ENCODE data around the gene ABHD2. TPM values are rescaled to one million over a fixed set of nuclear protein-coding genes. Genes with fewer than 3 reads are reported as not detected.
A peak's percentile ranks its signal among the peaks of the same experiment; 100 is the strongest.

Gene ABHD2
- total and polyA plus RNA-seq, 9 of the 15 experiments (the other 6 are each of a cell fraction or from before 2014, with no cell fraction given), result 16.9 to 99.8 (median 47.5) TPM

DNA sequence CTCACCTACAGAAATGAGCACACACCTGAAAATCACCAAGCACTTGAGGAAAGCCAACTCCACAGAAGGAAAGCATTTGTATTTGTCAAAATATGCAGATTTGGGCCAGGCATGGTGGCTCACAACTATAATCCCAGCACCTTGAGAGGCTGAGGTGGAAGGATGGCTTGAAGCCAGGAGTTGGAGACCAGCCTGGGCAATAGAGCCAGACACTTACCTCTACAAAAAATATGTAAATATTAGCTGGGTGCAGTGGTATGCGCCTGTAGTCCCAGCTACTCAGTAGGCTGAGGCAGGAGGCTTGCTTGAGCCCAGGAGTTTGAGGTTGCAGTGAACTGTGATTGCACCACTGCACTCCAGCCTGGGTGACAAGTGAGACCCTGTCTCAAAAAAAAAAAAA is 120.8 kb downstream of the ABHD2 start:
- no peaks in the 10 kb centered on the region for H3K9me3 ChIP-seq (replicated peaks; ENCODE audit: control insufficient read depth, insufficient read depth, low read depth, low read length)
- 8% methylated on average over 1 of the region's 1 CpG for WGBS (ENCODE audit: insufficient coverage, low coverage, missing lambda C conversion rate)
- ATAC-seq (no peak), FAIRE-seq (no peak), DNase-seq (ENCODE audit: extremely low read depth in 1 of 4, low spot score in 3 of 4) (no peak)
- TF ChIP-seq ZNF165 (CRISPR knock-in tag; IDR thresholded peaks at IDR 0.05; ENCODE audit: borderline replicate concordance), result no peak
- no peak for TF ChIP-seq PTBP1 (IDR thresholded peaks at IDR 0.05; ENCODE audit: low read depth, low read length)
- TF ChIP-seq ZBED1 (IDR thresholded peaks at IDR 0.05), result no peak
- H3K27me3 ChIP-seq (ENCODE audit: control insufficient read depth in 2 of 2, insufficient read depth in 2 of 2, low read length in 2 of 2), result peaks cover 6 to 15% of the 10 kb centered on the region in 2 experiments
- H3K79me2 ChIP-seq (ENCODE audit: control insufficient read depth, insufficient read depth, low read length), result no peaks in the 10 kb centered on the region
- no peak overlapping the region for H3K4me2 ChIP-seq (ENCODE audit: insufficient read depth, low read length)
- H3K36me3 ChIP-seq (ENCODE audit: control insufficient read depth, insufficient read depth, low read length), result no peaks in the 10 kb centered on the region
- in situ Hi-C loops (cut with MboI), result no loop called here
- intact Hi-C loops (cut with micrococcal nuclease), result loop anchor here (5.0 kb wide), 1 partner anchor 98 kb away; no protein-coding TSS in a partner anchor
- no peak overlapping the region for H2AFZ ChIP-seq (ENCODE audit: low read depth, low read length)
- no peaks in the 10 kb centered on the region for H3K9me1 ChIP-seq (ENCODE audit: control insufficient read depth, insufficient read depth, low read length)
- H4K20me1 ChIP-seq (replicated peaks; ENCODE audit: control insufficient read depth, insufficient read depth, low read length), result no peaks in the 10 kb centered on the region
- no peak overlapping the region for H3K4me3 ChIP-seq
- peaks cover 0 to 10% of the 10 kb centered on the region in 2 experiments; a peak in 2 of 5 replicates for H3K4me1 ChIP-seq (replicated peaks in 1 of 2; ENCODE audit: control insufficient read depth in 2 of 2, insufficient read depth in 2 of 2, low read length in 2 of 2)
- H3K27ac ChIP-seq (ENCODE audit: extremely low read depth, low read depth, low read length), result no peak overlapping the region
- POLR2A ChIA-PET, result no interaction called here
- no peak overlapping the region for H3K9ac ChIP-seq (ENCODE audit: insufficient read depth in 1 of 2, low read depth in 2 of 2, low read length in 2 of 2)
- CTCF ChIA-PET (ENCODE audit: low intra/inter-chr PET ratio), result interaction anchor here (3.2 kb wide), 1 partner anchor 91 kb away, joined by 17 read pairs; no protein-coding TSS in a partner anchor
- no TSS peak for BruUV-seq (replicated peaks)

DNA sequence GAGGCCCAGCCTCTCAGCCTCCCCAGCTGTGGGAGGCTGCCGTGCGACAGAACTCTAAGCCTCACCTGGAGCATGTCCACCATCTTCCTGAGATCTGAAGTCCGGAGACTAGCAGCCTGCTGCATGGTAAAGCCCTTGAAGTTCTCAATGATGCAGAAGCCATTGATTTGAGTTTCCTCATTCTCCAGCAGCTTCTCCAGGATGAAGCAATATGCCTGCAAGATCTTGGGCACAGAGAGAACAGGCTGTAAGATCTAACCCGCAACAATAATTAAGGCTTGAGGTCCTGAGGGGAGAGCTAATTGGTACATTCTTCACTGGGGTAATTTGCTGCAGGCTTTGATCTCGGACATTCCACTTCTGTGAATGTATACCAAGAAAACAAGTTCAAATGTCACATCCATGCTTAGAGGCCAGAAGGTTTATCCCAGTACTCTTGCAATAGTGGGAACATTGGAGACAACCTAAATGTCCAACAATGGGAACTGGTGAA is 123.5 kb downstream of the ABHD2 start:
- Histone ChIP-seq H4K20me1 (replicated peaks; ENCODE audit: control insufficient read depth, insufficient read depth, low read length) (no peaks in the 10 kb centered on the region), H3K79me2 (ENCODE audit: control insufficient read depth, insufficient read depth, low read length) (no peaks in the 10 kb centered on the region), H3K4me1 (replicated peaks in 1 of 2; ENCODE audit: control insufficient read depth in 2 of 2, insufficient read depth in 2 of 2, low read length in 2 of 2) (peaks cover 0 to 5% of the 10 kb centered on the region in 2 experiments; a peak in 2 of 5 replicates), H3K4me3 (no peak overlapping the region), H3K4me2 (ENCODE audit: insufficient read depth, low read length) (no peak overlapping the region), H3K27me3 (ENCODE audit: control insufficient read depth in 2 of 2, insufficient read depth in 2 of 2, low read length in 2 of 2) (peaks cover 21 to 33% of the 10 kb centered on the region in 2 experiments), H3K27ac (ENCODE audit: extremely low read depth, low read depth, low read length) (no peak overlapping the region), H2AFZ (ENCODE audit: low read depth, low read length) (no peak overlapping the region), H3K9me3 (replicated peaks; ENCODE audit: control insufficient read depth, insufficient read depth, low read depth, low read length) (no peaks in the 10 kb centered on the region), H3K9ac (ENCODE audit: insufficient read depth in 1 of 2, low read depth in 2 of 2, low read length in 2 of 2) (no peak overlapping the region), H3K9me1 (ENCODE audit: control insufficient read depth, insufficient read depth, low read length) (no peaks in the 10 kb centered on the region), H3K36me3 (ENCODE audit: control insufficient read depth, insufficient read depth, low read length) (no peaks in the 10 kb centered on the region)
- ATAC-seq, result no peak
- no peak for DNase-seq (ENCODE audit: extremely low read depth in 1 of 4, low spot score in 3 of 4)
- in situ Hi-C loops (cut with MboI) (no loop called here), intact Hi-C loops (cut with micrococcal nuclease) (no loop called here)
- 10% methylated on average over 5 of the region's 5 CpGs for WGBS (ENCODE audit: insufficient coverage, low coverage, missing lambda C conversion rate)
- ChIA-PET POLR2A (interaction anchor here (0.9 kb wide), 1 partner anchor 8 kb away, joined by 3 read pairs; no protein-coding TSS in a partner anchor), CTCF (ENCODE audit: low intra/inter-chr PET ratio) (no interaction called here)
- no TSS peak for BruUV-seq (replicated peaks)
- FAIRE-seq, result no peak
- no peak for TF ChIP-seq NFIX (CRISPR knock-in tag; IDR thresholded peaks at IDR 0.05; ENCODE audit: low read depth)
- TF ChIP-seq CEBPB (tag; IDR thresholded peaks at IDR 0.05), result 0 out of 2 replicates have a peak, but pooled peaks have one; percentile 7
- TF ChIP-seq ZNF592 (IDR thresholded peaks at IDR 0.05), result no peak
- no peak for TF ChIP-seq GATAD2B (IDR thresholded peaks at IDR 0.05; ENCODE audit: borderline replicate concordance)
- TF ChIP-seq CEBPG (CRISPR knock-in tag; IDR thresholded peaks at IDR 0.05), result peak; percentile 76
- peak; percentile 48 to 92; a peak in 3 of 4 replicates for TF ChIP-seq CEBPG (tag; conservative IDR thresholded peaks at IDR 0.05 in 1 of 2, IDR thresholded peaks at IDR 0.05 in 1 of 2)
- no peak for TF ChIP-seq BCL6 (CRISPR knock-in tag; IDR thresholded peaks at IDR 0.05)
